Measurements from ENCODE around the gene SLC35F2. TPM values are rescaled to one million over a fixed set of nuclear protein-coding genes. Genes with fewer than 3 reads are reported as not detected.
A peak's percentile ranks its signal among the peaks of the same experiment; 100 is the strongest.

Gene SLC35F2
- total and polyA plus RNA-seq, 11 donors, result 0.22 to 2.1 (median 1.1) TPM

GRCh38 chr11:107827041-107827440 is 31.5 kb downstream of the SLC35F2 start:
- Histone ChIP-seq H3K27me3 (no peaks in the 10 kb centered on the region), H3K9me3 (peaks cover 0 to 3% (median 0%) of the 10 kb centered on the region in 12 donors), H3K4me1 (no peaks in the 10 kb centered on the region), H3K27ac (no peak overlapping the region), H3K36me3 (no peaks in the 10 kb centered on the region), H3K4me3 (no peak overlapping the region)
- DNase-seq (no peak), ATAC-seq (no peak)
- WGBS, 4 donors, result 93 to 98% (median 95%) methylated on average over 3 of the region's 3 CpGs
- intact Hi-C loops (cut with DNase I), result no loop called here
- TF ChIP-seq CTCF (IDR thresholded peaks at IDR 0.05), result no peak
- no peak for TF ChIP-seq POLR2A (IDR thresholded peaks at IDR 0.05)

- ATAC-seq (no peak), DNase-seq (no peak)
- TF ChIP-seq POLR2A (IDR thresholded peaks at IDR 0.05), result no peak
- TF ChIP-seq CTCF (IDR thresholded peaks at IDR 0.05), result no peak
- H3K27ac ChIP-seq, result no peak overlapping the region
- no peaks in the 10 kb centered on the region for H3K36me3 ChIP-seq
- intact Hi-C loops (cut with DNase I), result no loop called here
- H3K4me1 ChIP-seq, result peaks cover 0 to 5% (median 0%) of the 10 kb centered on the region in 12 donors
- H3K27me3 ChIP-seq, result no peaks in the 10 kb centered on the region
- peaks cover 0 to 3% (median 0%) of the 10 kb centered on the region in 12 donors for H3K9me3 ChIP-seq
- WGBS, 4 donors, result 95 to 100% (median 98%) methylated on average over 2 of the region's 2 CpGs
- no peak overlapping the region for H3K4me3 ChIP-seq
Observed at GRCh38 chr11:107825875-107826274, 32.7 kb downstream of the SLC35F2 start.

- 82 to 88% (median 84%) methylated on average over 5 of the region's 5 CpGs for WGBS, 4 donors
- TF ChIP-seq POLR2A (IDR thresholded peaks at IDR 0.05) (no peak), CTCF (IDR thresholded peaks at IDR 0.05) (no peak)
- no peak overlapping the region for H3K27ac ChIP-seq
- intact Hi-C loops (cut with DNase I), result no loop called here
- H3K4me3 ChIP-seq, result no peak overlapping the region
- no peak for ATAC-seq
- no peaks in the 10 kb centered on the region for H3K27me3 ChIP-seq
- no peaks in the 10 kb centered on the region for H3K36me3 ChIP-seq
- peaks cover 0 to 7% (median 0%) of the 10 kb centered on the region in 12 donors for H3K4me1 ChIP-seq
- no peak for DNase-seq
- peaks cover 0 to 3% (median 0%) of the 10 kb centered on the region in 12 donors for H3K9me3 ChIP-seq
Observed at GRCh38 chr11:107824668-107825369, 33.8 kb downstream of the SLC35F2 start.

- intact Hi-C loops (cut with DNase I), result no loop called here
- H3K4me3 ChIP-seq, result no peak overlapping the region
- ATAC-seq (peak in 1 of 4 donors; percentile 84), DNase-seq (no peak)
- H3K9me3 ChIP-seq, result no peaks in the 10 kb centered on the region
- TF ChIP-seq POLR2A (IDR thresholded peaks at IDR 0.05), result no peak
- no peak for TF ChIP-seq CTCF (IDR thresholded peaks at IDR 0.05)
- 41 to 58% (median 52%) methylated on average over 3 of the region's 3 CpGs for WGBS, 4 donors
- H3K36me3 ChIP-seq, result no peaks in the 10 kb centered on the region
- peak overlapping the region in 5 of 12 donors; percentile 19 to 61 (median 41) for H3K27ac ChIP-seq
- peaks cover 0 to 7% (median 0%) of the 10 kb centered on the region in 12 donors for H3K4me1 ChIP-seq
- H3K27me3 ChIP-seq, result no peaks in the 10 kb centered on the region
Observed at GRCh38 chr11:107821199-107821927, 37.2 kb downstream of the SLC35F2 start.
